DOHH2 (cell line): ENCODE data around the gene TASP1.

Experiments
- H3F3A ChIP-seq: fragments of 200-600 bp; sonication (generic), shearing (Covaris generic); 2 replicates; pipeline ENCODE4 v1.6.0; 2016; ENCODE audit warnings: antibody characterized with exemption, mild to moderate bottlenecking; ENCODE audit not compliant: control insufficient read depth, insufficient read depth
- H3K27ac ChIP-seq: fragments of 200-600 bp; sonication (generic); 2 replicates; pipeline ENCODE4 v1.5.1; 2014; ENCODE audit warnings: low read depth, mild to moderate bottlenecking, low read length, moderate library complexity
- H3K27me3 ChIP-seq: fragments of 200-600 bp; sonication (generic); 2 replicates; pipeline ENCODE4 v1.6.1; 2014; ENCODE audit warnings: mild to moderate bottlenecking, low read length, mixed read lengths; ENCODE audit not compliant: control insufficient read depth
- H3K36me3 ChIP-seq: fragments of 200-600 bp; sonication (generic); 2 replicates; pipeline ENCODE4 v1.6.1; 2014; ENCODE audit warnings: mild to moderate bottlenecking, low read length, moderate library complexity, mixed read lengths; ENCODE audit not compliant: control insufficient read depth
- H3K4me1 ChIP-seq: fragments of 200-600 bp; sonication (generic); 2 replicates; pipeline ENCODE4 v1.6.1; 2014; ENCODE audit warnings: mild to moderate bottlenecking, low read length, mixed read lengths; ENCODE audit not compliant: control insufficient read depth
- H3K4me2 ChIP-seq: fragments of 200-600 bp; sonication (generic); 2 replicates; pipeline ENCODE4 v1.6.0; 2014; ENCODE audit warnings: mild to moderate bottlenecking, low read length, moderate library complexity
- H3K4me3 ChIP-seq: fragments of 200-600 bp; sonication (generic); 2 replicates; pipeline ENCODE4 v1.5.1; 2014; ENCODE audit warnings: mild to moderate bottlenecking, low read length, mixed read lengths
- H3K79me2 ChIP-seq: fragments of 200-600 bp; sonication (generic); 2 replicates; pipeline ENCODE4 v1.6.1; 2014; ENCODE audit warnings: mild to moderate bottlenecking, low read length, mixed read lengths; ENCODE audit not compliant: control insufficient read depth
- H3K9me2 ChIP-seq: fragments of 200-600 bp; sonication (generic); replicated peaks from 2 replicates; pipeline ENCODE4 v1.6.1; 2014; ENCODE audit warnings: mild to moderate bottlenecking, low read length, mixed read lengths; ENCODE audit not compliant: control insufficient read depth
- H3K9me3 ChIP-seq: fragments of 200-600 bp; sonication (generic); 2 replicates; pipeline ENCODE4 v1.6.1; 2014; ENCODE audit warnings: antibody characterized with exemption, low read length, mixed read lengths; ENCODE audit not compliant: control insufficient read depth, insufficient read depth
- H4K20me1 ChIP-seq: fragments of 200-600 bp; sonication (generic); 2 replicates; pipeline ENCODE4 v1.6.0; 2014; ENCODE audit warnings: low read depth, mild to moderate bottlenecking, antibody characterized with exemption, low read length, moderate library complexity; ENCODE audit not compliant: control insufficient read depth, insufficient read depth
- CTCF ChIP-seq: fragments of 200-600 bp; sonication (generic); IDR thresholded peaks from one replicate; pipeline ENCODE4 v1.5.1; 2014; ENCODE audit warnings: antibody characterized with exemption, mild to moderate bottlenecking, low read depth, low read length; ENCODE audit not compliant: poor library complexity, severe bottlenecking
- EZH2phosphoT487 ChIP-seq: fragments of 200-600 bp; sonication (generic); IDR thresholded peaks from 2 replicates; pipeline ENCODE4 v1.6.1; 2017; ENCODE audit warnings: borderline replicate concordance, mild to moderate bottlenecking, antibody characterized with exemption, low read length, moderate library complexity, mixed read lengths

The TASP1 gene

GRCh38 chr20:13586133-13586532 lies 52.6 kb downstream of the TASP1 start:
- Histone ChIP-seq H3K9me3 (no peaks in the 10 kb centered on the region), H3K79me2 (no peaks in the 10 kb centered on the region), H3K4me1 (no peaks in the 10 kb centered on the region), H3K4me2 (no peak overlapping the region), H3K4me3 (no peak overlapping the region), H3K27ac (no peak overlapping the region), H3F3A (no peaks in the 10 kb centered on the region), H3K9me2 (no peaks in the 10 kb centered on the region), H4K20me1 (no peaks in the 10 kb centered on the region), H3K36me3 (no peaks in the 10 kb centered on the region), H3K27me3 (no peaks in the 10 kb centered on the region)
- TF ChIP-seq CTCF (no peak), EZH2phosphoT487 (no peak)

- H3K4me2 ChIP-seq: no peak overlapping the region
- TF ChIP-seq EZH2phosphoT487: no peak
- TF ChIP-seq CTCF: no peak
- no peaks in the 10 kb centered on the region for H3K36me3 ChIP-seq
- no peaks in the 10 kb centered on the region for H3F3A ChIP-seq
- H3K27ac ChIP-seq: no peak overlapping the region
- no peaks in the 10 kb centered on the region for H3K9me3 ChIP-seq
- no peaks in the 10 kb centered on the region for H3K4me1 ChIP-seq
- H3K4me3 ChIP-seq: no peak overlapping the region
- H3K27me3 ChIP-seq: no peaks in the 10 kb centered on the region
- no peaks in the 10 kb centered on the region for H3K79me2 ChIP-seq
- no peaks in the 10 kb centered on the region for H3K9me2 ChIP-seq
- H4K20me1 ChIP-seq: no peaks in the 10 kb centered on the region
Measured at GRCh38 chr20:13581451-13581850, 57.3 kb downstream of the TASP1 start.

- Histone ChIP-seq H3K9me3 (no peaks in the 10 kb centered on the region), H3K36me3 (no peaks in the 10 kb centered on the region), H3K9me2 (no peaks in the 10 kb centered on the region), H4K20me1 (no peaks in the 10 kb centered on the region), H3K4me3 (no peak overlapping the region), H3K4me1 (no peaks in the 10 kb centered on the region), H3F3A (no peaks in the 10 kb centered on the region), H3K27me3 (no peaks in the 10 kb centered on the region), H3K4me2 (no peak overlapping the region), H3K79me2 (no peaks in the 10 kb centered on the region), H3K27ac (no peak overlapping the region)
- TF ChIP-seq CTCF: no peak
Measured at GRCh38 chr20:13580707-13581106, 58.0 kb downstream of the TASP1 start.

- Histone ChIP-seq H3K27ac (no peak overlapping the region), H3K9me3 (no peaks in the 10 kb centered on the region), H3F3A (no peaks in the 10 kb centered on the region), H3K36me3 (no peaks in the 10 kb centered on the region), H3K9me2 (no peaks in the 10 kb centered on the region), H3K4me3 (no peak overlapping the region), H3K79me2 (no peaks in the 10 kb centered on the region), H3K4me1 (no peaks in the 10 kb centered on the region), H4K20me1 (no peaks in the 10 kb centered on the region), H3K27me3 (no peaks in the 10 kb centered on the region), H3K4me2 (no peak overlapping the region)
- no peak for TF ChIP-seq EZH2phosphoT487
- no peak for TF ChIP-seq CTCF
Measured at GRCh38 chr20:13574071-13574470, 64.7 kb downstream of the TASP1 start.
